ENCODE results near the gene AEBP2. TPM values are rescaled to one million over a fixed set of nuclear protein-coding genes. Genes with fewer than 3 reads are reported as not detected.

AEBP2 gene
- total RNA-seq, 2 donors from 2014 or later: 66.3 to 95.2 TPM

GRCh38 chr12:19482036-19482435 is 42.7 kb downstream of the AEBP2 start:
- no peak for DNase-seq (ENCODE audit: low spot score)
- H3K4me1 Mint-ChIP-seq (ENCODE audit: low read depth in 2 of 2): peaks cover 69 to 75% of the 10 kb centered on the region in 2 donors
- peak overlapping the region; percentile 77 to 80 for H3K27ac Mint-ChIP-seq
- H3K36me3 Mint-ChIP-seq: peaks cover 43% of the 10 kb centered on the region
- H3K9me3 Mint-ChIP-seq: peaks cover 5% of the 10 kb centered on the region
- peak overlapping the region; percentile 38 for H3K4me3 Mint-ChIP-seq
- H3K27me3 Mint-ChIP-seq: no peaks in the 10 kb centered on the region
- ATAC-seq: no peak

GRCh38 chr12:19482551-19483109 is 43.3 kb downstream of the AEBP2 start:
- Mint-ChIP-seq H3K4me3 (peak overlapping the region; percentile 38), H3K4me1 (ENCODE audit: low read depth in 2 of 2) (peaks cover 67 to 69% of the 10 kb centered on the region in 2 donors), H3K36me3 (peaks cover 39% of the 10 kb centered on the region), H3K27ac (peak overlapping the region; percentile 77 to 80), H3K27me3 (no peaks in the 10 kb centered on the region), H3K9me3 (peaks cover 5% of the 10 kb centered on the region)
- ATAC-seq: peak; percentile 88 to 93
- DNase-seq (ENCODE audit: low spot score): peak; percentile 65

- Mint-ChIP-seq H3K36me3 (peaks cover 33% of the 10 kb centered on the region), H3K27ac (peak overlapping the region; percentile 77 to 80), H3K4me1 (ENCODE audit: low read depth in 2 of 2) (peaks cover 62 to 63% of the 10 kb centered on the region in 2 donors), H3K4me3 (peak overlapping the region; percentile 38), H3K27me3 (no peaks in the 10 kb centered on the region), H3K9me3 (peaks cover 5% of the 10 kb centered on the region)
- DNase-seq (ENCODE audit: low spot score) (no peak), ATAC-seq (no peak)
These were observed 44.4 kb downstream of the AEBP2 start for GRCh38 chr12:19483727-19484126.

GRCh38 chr12:19484738-19485137 is 45.4 kb downstream of the AEBP2 start:
- DNase-seq (ENCODE audit: low spot score): no peak
- Mint-ChIP-seq H3K4me1 (ENCODE audit: low read depth in 2 of 2) (peaks cover 60 to 62% of the 10 kb centered on the region in 2 donors), H3K27me3 (no peaks in the 10 kb centered on the region), H3K36me3 (peaks cover 31% of the 10 kb centered on the region), H3K4me3 (peak overlapping the region; percentile 40), H3K27ac (peak overlapping the region; percentile 78 to 94), H3K9me3 (peaks cover 5% of the 10 kb centered on the region)
- ATAC-seq: no peak

- peaks cover 27% of the 10 kb centered on the region for H3K36me3 Mint-ChIP-seq
These were observed 45.9 kb downstream of the AEBP2 start for GRCh38 chr12:19485240-19485639.

GRCh38 chr12:19489168-19489567 is 49.9 kb downstream of the AEBP2 start:
- no peaks in the 10 kb centered on the region for H3K9me3 Mint-ChIP-seq
- no peak overlapping the region for H3K27ac Mint-ChIP-seq
- ATAC-seq (no peak), DNase-seq (ENCODE audit: low spot score) (no peak)
- H3K36me3 Mint-ChIP-seq: no peaks in the 10 kb centered on the region
- no peaks in the 10 kb centered on the region for H3K27me3 Mint-ChIP-seq
- H3K4me3 Mint-ChIP-seq: no peak overlapping the region
- H3K4me1 Mint-ChIP-seq (ENCODE audit: low read depth in 2 of 2): peaks cover 29 to 39% of the 10 kb centered on the region in 2 donors

More at GRCh38 chr12:19485240-19485639, 45.9 kb downstream of the AEBP2 start:
- Mint-ChIP-seq H3K27me3 (no peaks in the 10 kb centered on the region), H3K9me3 (peaks cover 5% of the 10 kb centered on the region), H3K27ac (peak overlapping the region; percentile 78 to 94), H3K4me1 (ENCODE audit: low read depth in 2 of 2) (peaks cover 60 to 62% of the 10 kb centered on the region in 2 donors), H3K4me3 (peak overlapping the region; percentile 40)
- ATAC-seq (no peak), DNase-seq (ENCODE audit: low spot score) (no peak)

- H3K9me3 Mint-ChIP-seq: no peaks in the 10 kb centered on the region
- peaks cover 16 to 27% of the 10 kb centered on the region in 2 donors for H3K4me1 Mint-ChIP-seq (ENCODE audit: low read depth in 2 of 2)
- no peak overlapping the region for H3K4me3 Mint-ChIP-seq
- H3K36me3 Mint-ChIP-seq: no peaks in the 10 kb centered on the region
- DNase-seq (ENCODE audit: low spot score) (no peak), ATAC-seq (no peak)
- no peaks in the 10 kb centered on the region for H3K27me3 Mint-ChIP-seq
- H3K27ac Mint-ChIP-seq: no peak overlapping the region
These were observed 51.6 kb downstream of the AEBP2 start for GRCh38 chr12:19490908-19491307.

- ATAC-seq (no peak), DNase-seq (ENCODE audit: low spot score) (no peak)
- Mint-ChIP-seq H3K27ac (peak overlapping the region; percentile 5 to 54), H3K4me3 (no peak overlapping the region), H3K27me3 (no peaks in the 10 kb centered on the region), H3K4me1 (ENCODE audit: low read depth in 2 of 2) (peaks cover 6 to 20% of the 10 kb centered on the region in 2 donors), H3K9me3 (no peaks in the 10 kb centered on the region), H3K36me3 (no peaks in the 10 kb centered on the region)
These were observed 52.6 kb downstream of the AEBP2 start for GRCh38 chr12:19491863-19492262.

- DNase-seq (ENCODE audit: low spot score): no peak
- H3K36me3 Mint-ChIP-seq: no peaks in the 10 kb centered on the region
- H3K27ac Mint-ChIP-seq: peak overlapping the region in 1 of 2 donors; percentile 22
- no peaks in the 10 kb centered on the region for H3K27me3 Mint-ChIP-seq
- H3K9me3 Mint-ChIP-seq: no peaks in the 10 kb centered on the region
- H3K4me3 Mint-ChIP-seq: no peak overlapping the region
- H3K4me1 Mint-ChIP-seq (ENCODE audit: low read depth in 2 of 2): peaks cover 19 to 27% of the 10 kb centered on the region in 2 donors
- no peak for ATAC-seq
These were observed 57.1 kb downstream of the AEBP2 start for GRCh38 chr12:19496219-19496878.

- peak overlapping the region; percentile 8 for H3K4me3 Mint-ChIP-seq
- H3K9me3 Mint-ChIP-seq: no peaks in the 10 kb centered on the region
- ATAC-seq (no peak), DNase-seq (ENCODE audit: low spot score) (no peak)
- peaks cover 25 to 26% of the 10 kb centered on the region in 2 donors for H3K4me1 Mint-ChIP-seq (ENCODE audit: low read depth in 2 of 2)
- peak overlapping the region in 1 of 2 donors; percentile 32 for H3K27ac Mint-ChIP-seq
- H3K27me3 Mint-ChIP-seq: no peaks in the 10 kb centered on the region
- peaks cover 3% of the 10 kb centered on the region for H3K36me3 Mint-ChIP-seq
These were observed 58.8 kb downstream of the AEBP2 start for GRCh38 chr12:19498099-19498498.

GRCh38 chr12:19499030-19499429 is 59.7 kb downstream of the AEBP2 start:
- ATAC-seq (no peak), DNase-seq (ENCODE audit: low spot score) (no peak)
- Mint-ChIP-seq H3K27ac (no peak overlapping the region), H3K4me3 (no peak overlapping the region), H3K27me3 (no peaks in the 10 kb centered on the region), H3K4me1 (ENCODE audit: low read depth in 2 of 2) (peaks cover 24 to 25% of the 10 kb centered on the region in 2 donors), H3K9me3 (no peaks in the 10 kb centered on the region), H3K36me3 (peaks cover 7% of the 10 kb centered on the region)

GRCh38 chr12:19506497-19506896 is 67.2 kb downstream of the AEBP2 start:
- no peak for DNase-seq (ENCODE audit: low spot score)
- peak overlapping the region; percentile 3 to 36 for H3K27ac Mint-ChIP-seq
- H3K36me3 Mint-ChIP-seq: peaks cover 16% of the 10 kb centered on the region
- ATAC-seq: no peak
- peaks cover 44 to 50% of the 10 kb centered on the region in 2 donors for H3K4me1 Mint-ChIP-seq (ENCODE audit: low read depth in 2 of 2)
- no peak overlapping the region for H3K4me3 Mint-ChIP-seq
- no peaks in the 10 kb centered on the region for H3K9me3 Mint-ChIP-seq
- no peaks in the 10 kb centered on the region for H3K27me3 Mint-ChIP-seq

- H3K4me1 Mint-ChIP-seq (ENCODE audit: low read depth in 2 of 2): peaks cover 44 to 47% of the 10 kb centered on the region in 2 donors
- no peaks in the 10 kb centered on the region for H3K9me3 Mint-ChIP-seq
- H3K27me3 Mint-ChIP-seq: no peaks in the 10 kb centered on the region
- peaks cover 15% of the 10 kb centered on the region for H3K36me3 Mint-ChIP-seq
- no peak overlapping the region for H3K4me3 Mint-ChIP-seq
- ATAC-seq: no peak
- peak overlapping the region in 1 of 2 donors; percentile 36 for H3K27ac Mint-ChIP-seq
- no peak for DNase-seq (ENCODE audit: low spot score)
These were observed 68.5 kb downstream of the AEBP2 start for GRCh38 chr12:19507823-19508222.

GRCh38 chr12:19510461-19510860 is 71.2 kb downstream of the AEBP2 start:
- no peak for ATAC-seq
- Mint-ChIP-seq H3K27ac (no peak overlapping the region), H3K4me3 (no peak overlapping the region), H3K36me3 (peaks cover 9% of the 10 kb centered on the region), H3K27me3 (no peaks in the 10 kb centered on the region), H3K4me1 (ENCODE audit: low read depth in 2 of 2) (peaks cover 28 to 29% of the 10 kb centered on the region in 2 donors), H3K9me3 (no peaks in the 10 kb centered on the region)
- DNase-seq (ENCODE audit: low spot score): no peak

Measured in natural killer cell treated with Interleukin-12 subunit alpha and Interleukin-12 subunit beta and Interleukin-15 and Interleukin-18, amount 100 ng/mL, for 72 hours (primary cell).